NOMO-1 (cell line): Measurements from ENCODE around the gene GRID2IP.
A peak's percentile ranks its signal among the peaks of the same experiment; 100 is the strongest.

Experiments
- DNase-seq, 2 experiments: peaks; one replicate each; lab custom pipeline; 2025; ENCODE audit not compliant: unreplicated experiment in 2 of 2; lab: John Stamatoyannopoulos, UW

The GRID2IP gene

GRCh38 chr7:6563936-6564770 lies 12.9 kb upstream of the GRID2IP start:
- DNase-seq = no peak

GRCh38 chr7:6562106-6562505 lies 10.8 kb upstream of the GRID2IP start:
- no peak for DNase-seq

- no peak for DNase-seq
These were observed 8.6 kb upstream of the GRID2IP start for GRCh38 chr7:6559896-6560295.

GRCh38 chr7:6558837-6559236 lies 7.6 kb upstream of the GRID2IP start:
- DNase-seq = peak in 1 of 2 experiments; percentile 14

GRCh38 chr7:6556196-6556595 lies 4.9 kb upstream of the GRID2IP start:
- no peak for DNase-seq

- no peak for DNase-seq
These were observed 3.6 kb upstream of the GRID2IP start for GRCh38 chr7:6554848-6555247.

GRCh38 chr7:6553448-6554044 lies 2.3 kb upstream of the GRID2IP start:
- DNase-seq = no peak

GRCh38 chr7:6547400-6547799 lies 3.9 kb downstream of the GRID2IP start:
- no peak for DNase-seq

GRCh38 chr7:6546498-6547251 lies 4.6 kb downstream of the GRID2IP start:
- no peak for DNase-seq

- DNase-seq = peak; percentile 56 to 60
These were observed 5.7 kb downstream of the GRID2IP start for GRCh38 chr7:6545398-6546126.

GRCh38 chr7:6542368-6542767 lies 8.9 kb downstream of the GRID2IP start:
- no peak for DNase-seq

- DNase-seq = no peak
These were observed 14.7 kb downstream of the GRID2IP start for GRCh38 chr7:6536262-6537260.

GRCh38 chr7:6533893-6534495 lies 17.3 kb downstream of the GRID2IP start:
- no peak for DNase-seq

- no peak for DNase-seq
These were observed 18.7 kb downstream of the GRID2IP start for GRCh38 chr7:6532516-6532915.

GRCh38 chr7:6531492-6532279 lies 19.6 kb downstream of the GRID2IP start:
- no peak for DNase-seq

- DNase-seq = peak in 1 of 2 experiments; percentile 57
These were observed 20.4 kb downstream of the GRID2IP start for GRCh38 chr7:6530626-6531491.

- DNase-seq = no peak
These were observed 21.6 kb downstream of the GRID2IP start for GRCh38 chr7:6529643-6530042.
